Measurements from ENCODE around the gene ITGA1. TPM values are rescaled to one million over a fixed set of nuclear protein-coding genes. Genes with fewer than 3 reads are reported as not detected.
A peak's percentile ranks its signal among the peaks of the same experiment; 100 is the strongest.

The ITGA1 gene
- total RNA-seq, 2 experiments from 2014 or later: not detected

DNA sequence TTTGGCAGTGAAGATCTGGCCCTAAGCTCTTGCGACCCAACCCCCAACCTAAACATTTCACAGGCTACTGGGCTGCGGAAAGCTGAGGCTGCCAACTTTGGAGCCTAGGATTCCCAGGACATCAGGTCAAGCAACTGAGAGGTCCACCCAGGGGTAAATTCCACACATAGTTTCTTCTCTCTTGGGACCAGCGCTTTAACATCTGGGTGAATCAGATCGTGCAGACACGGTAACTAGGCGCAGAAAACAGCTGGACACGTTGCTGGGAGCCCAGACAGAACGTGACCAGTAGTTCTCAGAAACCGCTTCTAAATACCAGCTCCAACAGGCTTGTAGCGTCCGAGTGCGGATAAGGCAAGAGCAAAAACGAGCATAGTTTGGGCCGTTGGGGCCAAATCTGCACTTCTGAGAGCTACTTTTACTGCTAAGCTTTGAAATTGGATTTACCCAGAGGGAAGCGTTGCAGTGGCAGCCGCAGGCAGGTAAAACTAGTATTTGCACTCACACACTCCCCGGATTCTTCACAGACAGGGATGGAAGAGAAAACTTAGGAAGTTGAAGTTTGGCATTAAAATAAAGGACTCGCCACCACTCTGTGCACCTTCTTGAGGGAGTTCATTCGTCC is 11.8 kb downstream of the ITGA1 start:
- no peak for DNase-seq (ENCODE audit: low spot score)
- ChIA-PET POLR2A (interaction anchor here (0.5 to 2.2 kb wide), 17 partner anchors 8 to 760 kb away, joined by 3 to 21 read pairs (median 3); partner anchors contain the start of gene MOCS2), CTCF (ENCODE audit: unreplicated experiment) (interaction anchor here (0.6 to 0.8 kb wide), 2 partner anchors 13 to 23 kb away, joined by 3 to 5 read pairs; no protein-coding TSS in a partner anchor)
- Histone ChIP-seq H3K4me3 (ENCODE audit: low read depth, low read length, poor library complexity, severe bottlenecking) (peak overlapping the region; percentile 77), H3K4me2 (ENCODE audit: low read length) (peak overlapping the region; percentile 91), H3K4me1 (ENCODE audit: insufficient read depth, low read length, poor library complexity, severe bottlenecking) (peaks cover 20% of the 10 kb centered on the region), H4K20me1 (ENCODE audit: insufficient read depth, low read length) (peaks cover 29% of the 10 kb centered on the region), H3K27ac (ENCODE audit: low read depth, low read length, poor library complexity, severe bottlenecking) (peak overlapping the region; percentile 87), H3K9me3 (ENCODE audit: low read length) (no peaks in the 10 kb centered on the region), H3K9me2 (ENCODE audit: insufficient read depth, low read length) (no peaks in the 10 kb centered on the region), H3K36me3 (ENCODE audit: insufficient read depth, low read length) (peaks cover 29% of the 10 kb centered on the region), H3K79me2 (ENCODE audit: insufficient read depth, low read depth, low read length) (peaks cover 47% of the 10 kb centered on the region), H2AFZ (ENCODE audit: low read length) (peak overlapping the region; percentile 96)
- BruUV-seq (replicated peaks): TSS peak; percentile 90
- no peak for TF ChIP-seq EZH2phosphoT487 (IDR thresholded peaks at IDR 0.05; ENCODE audit: borderline replicate concordance, low read depth, low read length)
- TF ChIP-seq, protein P1, sequence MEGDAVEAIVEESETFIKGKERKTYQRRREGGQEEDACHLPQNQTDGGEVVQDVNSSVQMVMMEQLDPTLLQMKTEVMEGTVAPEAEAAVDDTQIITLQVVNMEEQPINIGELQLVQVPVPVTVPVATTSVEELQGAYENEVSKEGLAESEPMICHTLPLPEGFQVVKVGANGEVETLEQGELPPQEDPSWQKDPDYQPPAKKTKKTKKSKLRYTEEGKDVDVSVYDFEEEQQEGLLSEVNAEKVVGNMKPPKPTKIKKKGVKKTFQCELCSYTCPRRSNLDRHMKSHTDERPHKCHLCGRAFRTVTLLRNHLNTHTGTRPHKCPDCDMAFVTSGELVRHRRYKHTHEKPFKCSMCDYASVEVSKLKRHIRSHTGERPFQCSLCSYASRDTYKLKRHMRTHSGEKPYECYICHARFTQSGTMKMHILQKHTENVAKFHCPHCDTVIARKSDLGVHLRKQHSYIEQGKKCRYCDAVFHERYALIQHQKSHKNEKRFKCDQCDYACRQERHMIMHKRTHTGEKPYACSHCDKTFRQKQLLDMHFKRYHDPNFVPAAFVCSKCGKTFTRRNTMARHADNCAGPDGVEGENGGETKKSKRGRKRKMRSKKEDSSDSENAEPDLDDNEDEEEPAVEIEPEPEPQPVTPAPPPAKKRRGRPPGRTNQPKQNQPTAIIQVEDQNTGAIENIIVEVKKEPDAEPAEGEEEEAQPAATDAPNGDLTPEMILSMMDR (conservative IDR thresholded peaks at IDR 0.05; ENCODE audit: low read length): no peak
- intact Hi-C loops (cut with micrococcal nuclease; ENCODE audit: unreplicated experiment): loop anchor here (2.0 kb wide), 1 partner anchor 309 kb away; the partner anchor contains the start of gene MOCS2

DNA sequence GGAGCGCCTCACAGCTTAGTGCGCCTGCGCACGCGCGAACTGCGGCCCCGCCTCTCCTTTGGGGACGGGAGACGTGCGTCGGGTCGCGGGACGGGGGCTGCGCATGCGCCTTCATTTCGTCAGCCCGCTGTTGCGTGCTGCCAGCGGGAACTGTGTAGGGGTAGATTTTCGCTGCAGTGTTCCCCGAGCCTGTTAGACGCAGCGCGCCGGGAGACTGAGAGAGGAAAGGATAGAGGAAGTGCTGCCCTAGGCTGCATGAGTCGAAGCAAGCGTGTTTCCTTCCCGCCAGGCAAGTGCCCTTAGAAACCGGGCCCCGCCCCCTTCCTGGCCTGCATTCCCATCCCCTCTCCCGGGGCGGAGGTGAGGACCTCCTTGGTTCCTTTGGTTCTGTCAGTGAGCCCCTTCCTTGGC is 12.3 kb downstream of the ITGA1 start:
- no peaks in the 10 kb centered on the region for H3K9me3 ChIP-seq (ENCODE audit: low read length)
- H3K4me1 ChIP-seq (ENCODE audit: insufficient read depth, low read length, poor library complexity, severe bottlenecking): peaks cover 20% of the 10 kb centered on the region
- peaks cover 52% of the 10 kb centered on the region for H3K79me2 ChIP-seq (ENCODE audit: insufficient read depth, low read depth, low read length)
- ChIA-PET CTCF (ENCODE audit: unreplicated experiment) (interaction anchor here (0.6 to 0.8 kb wide), 2 partner anchors 12 to 23 kb away, joined by 3 to 5 read pairs; no protein-coding TSS in a partner anchor), POLR2A (interaction anchor here (0.5 to 2.2 kb wide), 15 partner anchors 8 to 479 kb away, joined by 3 to 21 read pairs (median 3); partner anchors contain the start of gene MOCS2)
- H3K4me3 ChIP-seq (ENCODE audit: low read depth, low read length, poor library complexity, severe bottlenecking): peak overlapping the region; percentile 77
- no TSS peak for BruUV-seq (replicated peaks)
- peak; percentile 96 for DNase-seq (ENCODE audit: low spot score)
- no peaks in the 10 kb centered on the region for H3K9me2 ChIP-seq (ENCODE audit: insufficient read depth, low read length)
- intact Hi-C loops (cut with micrococcal nuclease; ENCODE audit: unreplicated experiment): loop anchor here (2.0 kb wide), 1 partner anchor 309 kb away; the partner anchor contains the start of gene MOCS2
- peak overlapping the region; percentile 91 for H3K4me2 ChIP-seq (ENCODE audit: low read length)
- peaks cover 33% of the 10 kb centered on the region for H3K36me3 ChIP-seq (ENCODE audit: insufficient read depth, low read length)
- peak overlapping the region; percentile 87 for H3K27ac ChIP-seq (ENCODE audit: low read depth, low read length, poor library complexity, severe bottlenecking)
- TF ChIP-seq, protein P1 (conservative IDR thresholded peaks at IDR 0.05; ENCODE audit: low read length): no peak
- TF ChIP-seq EZH2phosphoT487 (IDR thresholded peaks at IDR 0.05; ENCODE audit: borderline replicate concordance, low read depth, low read length): no peak
- H4K20me1 ChIP-seq (ENCODE audit: insufficient read depth, low read length): peaks cover 29% of the 10 kb centered on the region
- peak overlapping the region; percentile 96 for H2AFZ ChIP-seq (ENCODE audit: low read length)

Measured in OCI-LY7 (cell line).